Bronchial epithelial cell (primary cell): ENCODE results near the gene PTGER1. TPM values are rescaled to one million over a fixed set of nuclear protein-coding genes. Genes with fewer than 3 reads are reported as not detected.

Source experiments
- DNase-seq: peaks from one replicate; pipeline ENCODE4 v3.0.0-alpha.2; 2010; ENCODE audit warnings: low read depth
- FAIRE-seq: peaks from 2 replicates; lab custom pipeline; 2011; peaks lifted over from hg19 to GRCh38; lab: Jason Lieb, UNC
- H3K27me3 ChIP-seq: 2 replicates; pipeline ENCODE4 v1.5.1; 2011; ENCODE audit warnings: low read length; ENCODE audit not compliant: control insufficient read depth, insufficient read depth
- H3K36me3 ChIP-seq: 2 replicates; pipeline ENCODE4 v1.5.1; 2011; ENCODE audit warnings: low read length; ENCODE audit not compliant: control insufficient read depth, insufficient read depth
- H3K4me3 ChIP-seq: 2 replicates; pipeline ENCODE4 v1.5.1; 2011; ENCODE audit warnings: mild to moderate bottlenecking, low read depth, low read length, control low read depth
- total RNA-seq: library from RNA; depleted of rRNA; stranded (reverse); fragments of >200 nt; gene quantifications from 2 replicates; pipeline ENCODE4 v1.2.1, GENCODE V29; 2014
- TF ChIP-seq, protein P1 (sequence below): IDR thresholded peaks from 2 replicates; pipeline ENCODE4 v1.5.1; 2011; ENCODE audit warnings: mild to moderate bottlenecking, moderate library complexity, low read length, control low read depth, inconsistent platforms; ENCODE audit not compliant: insufficient read depth, severe bottlenecking

The PTGER1 gene
- total RNA-seq, 1 donor from 2014 or later: 2.6 TPM

DNA sequence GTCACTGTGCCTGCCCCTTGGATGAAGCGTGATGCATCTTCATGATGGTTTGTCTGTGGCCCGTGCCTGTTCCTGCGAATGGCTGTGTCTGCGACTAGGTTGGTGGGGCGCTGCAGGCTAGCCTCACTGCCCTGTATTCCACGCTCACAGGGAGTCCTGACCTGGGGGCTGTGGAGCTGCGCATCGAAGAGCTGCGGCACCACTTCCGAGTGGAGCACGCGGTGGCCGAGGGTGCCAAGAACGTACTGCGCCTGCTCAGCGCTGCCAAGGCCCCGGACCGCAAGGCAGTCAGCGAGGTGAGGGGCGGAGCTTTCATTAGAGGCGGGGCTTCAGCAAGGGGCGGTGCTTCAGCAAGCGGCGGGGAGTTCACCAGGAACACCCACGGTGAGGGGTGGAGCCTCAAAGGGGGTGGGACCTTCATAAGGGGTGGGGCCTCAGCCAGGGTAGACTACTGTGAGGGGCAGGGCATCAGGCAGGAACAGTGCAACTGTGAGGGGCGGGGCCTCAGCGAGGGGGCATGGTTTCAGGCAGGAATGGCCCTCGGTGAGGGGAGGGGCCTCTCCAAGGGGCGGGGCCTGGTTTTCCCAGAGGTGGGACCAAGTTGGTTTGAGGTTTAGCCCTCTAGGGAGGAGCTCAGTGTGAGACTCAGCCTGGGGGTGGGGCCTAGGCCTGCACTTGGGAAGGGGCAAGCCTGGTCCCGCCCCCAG is 24.8 kb downstream of the PTGER1 start:
- TF ChIP-seq, protein P1, sequence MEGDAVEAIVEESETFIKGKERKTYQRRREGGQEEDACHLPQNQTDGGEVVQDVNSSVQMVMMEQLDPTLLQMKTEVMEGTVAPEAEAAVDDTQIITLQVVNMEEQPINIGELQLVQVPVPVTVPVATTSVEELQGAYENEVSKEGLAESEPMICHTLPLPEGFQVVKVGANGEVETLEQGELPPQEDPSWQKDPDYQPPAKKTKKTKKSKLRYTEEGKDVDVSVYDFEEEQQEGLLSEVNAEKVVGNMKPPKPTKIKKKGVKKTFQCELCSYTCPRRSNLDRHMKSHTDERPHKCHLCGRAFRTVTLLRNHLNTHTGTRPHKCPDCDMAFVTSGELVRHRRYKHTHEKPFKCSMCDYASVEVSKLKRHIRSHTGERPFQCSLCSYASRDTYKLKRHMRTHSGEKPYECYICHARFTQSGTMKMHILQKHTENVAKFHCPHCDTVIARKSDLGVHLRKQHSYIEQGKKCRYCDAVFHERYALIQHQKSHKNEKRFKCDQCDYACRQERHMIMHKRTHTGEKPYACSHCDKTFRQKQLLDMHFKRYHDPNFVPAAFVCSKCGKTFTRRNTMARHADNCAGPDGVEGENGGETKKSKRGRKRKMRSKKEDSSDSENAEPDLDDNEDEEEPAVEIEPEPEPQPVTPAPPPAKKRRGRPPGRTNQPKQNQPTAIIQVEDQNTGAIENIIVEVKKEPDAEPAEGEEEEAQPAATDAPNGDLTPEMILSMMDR: no peak
- DNase-seq: no peak
- Histone ChIP-seq H3K36me3 (no peaks in the 10 kb centered on the region), H3K4me3 (no peak overlapping the region), H3K27me3 (no peaks in the 10 kb centered on the region)
- FAIRE-seq: no peak

DNA sequence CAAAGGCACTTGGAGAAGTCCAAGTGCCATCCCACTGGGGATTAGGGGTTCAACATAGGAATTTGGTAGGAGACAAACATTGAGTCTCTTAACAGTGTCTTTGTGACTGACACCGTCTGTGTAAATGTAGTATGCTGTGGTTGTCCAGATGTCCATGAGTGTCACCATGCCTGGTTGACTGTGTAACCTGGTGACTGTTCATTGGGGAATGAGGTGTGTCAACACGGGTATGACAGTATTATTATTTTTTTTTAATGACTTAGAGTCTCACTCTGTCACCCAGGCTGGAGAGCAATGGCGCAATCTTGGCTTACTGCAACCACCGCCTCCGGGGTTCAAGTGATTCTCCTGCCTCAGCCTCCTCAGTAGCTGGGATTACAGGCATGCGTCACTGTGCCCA is 25.8 kb downstream of the PTGER1 start:
- FAIRE-seq: no peak
- no peaks in the 10 kb centered on the region for H3K27me3 ChIP-seq
- H3K4me3 ChIP-seq: no peak overlapping the region
- TF ChIP-seq, protein P1: no peak
- DNase-seq: peak; percentile 18
- H3K36me3 ChIP-seq: no peaks in the 10 kb centered on the region

DNA sequence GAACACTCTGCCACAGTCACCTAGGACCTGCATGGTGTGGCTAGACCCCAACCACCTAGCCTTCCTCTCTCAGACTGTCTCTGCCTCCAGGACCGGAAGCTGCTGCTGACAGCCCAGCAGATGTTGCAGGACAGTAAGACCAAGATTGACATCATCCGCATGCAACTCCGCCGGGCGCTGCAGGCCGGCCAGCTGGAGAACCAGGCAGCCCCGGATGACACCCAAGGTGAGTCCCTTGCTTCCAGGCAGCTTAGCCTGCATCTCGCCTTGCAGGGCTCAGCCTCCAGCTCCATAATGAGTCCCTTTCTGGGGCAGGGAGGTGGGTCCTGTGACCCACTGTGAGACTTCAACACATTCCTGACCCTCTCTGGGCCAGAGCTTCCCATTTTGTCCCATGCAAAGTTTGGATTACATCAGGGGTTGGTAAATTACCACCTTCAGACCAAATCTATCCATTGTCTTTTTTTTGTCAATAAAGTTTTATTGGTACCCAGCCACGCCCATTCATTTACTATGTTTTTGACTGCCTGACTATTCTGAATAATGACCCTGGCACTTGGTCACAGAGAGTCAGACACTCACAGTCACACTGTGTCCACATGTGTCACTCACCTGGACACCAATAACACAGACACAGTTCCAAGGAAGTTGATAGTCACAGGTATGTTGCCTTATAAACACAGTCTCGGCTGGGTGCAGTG is 28.7 kb downstream of the PTGER1 start:
- TF ChIP-seq, protein P1: no peak
- Histone ChIP-seq H3K36me3 (no peaks in the 10 kb centered on the region), H3K4me3 (no peak overlapping the region), H3K27me3 (no peaks in the 10 kb centered on the region)
- DNase-seq (no peak), FAIRE-seq (peak; percentile 28)

DNA sequence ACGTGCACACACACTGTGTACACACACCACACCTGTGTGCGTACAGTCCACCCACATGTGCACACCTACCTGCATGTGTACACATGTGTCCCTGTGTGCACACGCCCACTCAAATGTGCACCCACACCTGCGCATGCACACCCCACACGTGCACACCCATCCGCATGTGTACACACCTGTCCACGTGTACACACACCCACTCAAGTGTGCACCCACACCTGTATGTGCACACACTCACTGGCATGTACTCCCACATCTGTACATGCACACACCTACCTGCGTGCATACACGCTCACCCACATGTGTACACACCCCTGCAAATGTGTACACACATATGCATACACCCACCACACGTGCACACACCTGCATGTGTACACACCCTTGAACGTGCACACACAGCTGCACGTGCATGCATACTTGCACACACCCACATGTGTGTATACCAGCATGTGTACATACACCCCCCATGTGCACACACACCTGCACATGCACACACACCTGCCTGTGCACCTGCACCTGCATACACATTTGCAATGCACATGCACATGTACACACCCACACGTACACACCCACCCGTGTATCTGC is 31.4 kb downstream of the PTGER1 start:
- Histone ChIP-seq H3K4me3 (no peak overlapping the region), H3K36me3 (no peaks in the 10 kb centered on the region), H3K27me3 (no peaks in the 10 kb centered on the region)
- TF ChIP-seq, protein P1: no peak
- peak; percentile 88 for FAIRE-seq
- no peak for DNase-seq

DNA sequence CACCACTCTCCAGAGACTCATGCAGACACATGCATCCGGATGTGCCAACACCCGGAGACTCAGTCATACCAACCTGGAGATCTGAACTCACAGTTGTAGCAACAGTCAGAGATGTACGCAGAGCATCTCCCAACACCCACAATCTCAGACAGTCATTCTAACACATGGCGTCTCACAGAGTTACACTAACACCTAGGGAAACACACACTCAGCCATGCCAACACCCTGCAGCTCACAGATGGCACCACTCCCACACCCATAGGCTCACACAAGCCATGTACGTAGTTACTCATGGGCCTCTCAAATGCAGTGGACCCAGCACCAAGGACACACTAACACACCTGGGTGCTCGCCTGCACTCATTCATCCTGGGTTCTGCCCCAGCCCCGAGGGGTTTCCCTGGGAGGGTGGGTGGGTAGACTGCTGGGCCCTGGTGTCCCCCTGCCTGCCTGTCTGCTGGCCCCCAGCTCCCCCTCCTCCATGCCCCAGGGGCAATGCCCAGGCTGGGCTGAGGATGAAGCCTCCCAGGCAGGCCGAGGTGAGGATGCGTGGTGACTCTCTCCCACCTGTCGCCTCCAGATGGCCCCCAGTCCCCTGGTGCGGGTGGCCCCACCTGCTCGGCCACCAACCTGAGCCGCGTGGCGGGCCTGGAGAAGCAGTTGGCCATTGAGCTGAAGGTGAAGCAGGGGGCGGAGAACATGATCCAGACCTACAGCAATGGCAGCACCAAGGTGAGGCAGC is 32.1 kb downstream of the PTGER1 start:
- DNase-seq (no peak), FAIRE-seq (no peak)
- H3K36me3 ChIP-seq: no peaks in the 10 kb centered on the region
- TF ChIP-seq, protein P1: no peak
- no peak overlapping the region for H3K4me3 ChIP-seq
- no peaks in the 10 kb centered on the region for H3K27me3 ChIP-seq
